ENCODE data around the gene RNASEH2B.

The RNASEH2B gene

DNA sequence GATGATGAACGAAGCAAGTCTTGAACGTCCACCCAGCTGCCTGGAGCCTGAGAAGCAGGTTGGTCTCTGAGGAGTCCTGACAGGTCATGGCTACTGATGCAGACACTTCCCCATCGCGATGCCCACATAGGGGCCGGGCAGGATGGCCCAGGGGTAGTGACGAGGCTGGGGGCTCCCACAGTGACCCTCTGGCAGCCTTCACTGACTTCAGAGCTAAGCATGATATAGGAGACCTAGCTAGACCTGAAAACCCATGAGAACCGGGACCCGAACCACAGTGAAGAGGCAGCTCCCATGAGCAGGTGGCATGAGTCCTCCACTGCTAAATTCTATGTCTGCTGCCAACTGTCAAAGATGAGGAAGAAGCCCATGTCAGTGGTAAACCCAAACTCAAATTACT lies 91.7 kb downstream of the RNASEH2B start:
- H3K27ac ChIP-seq, result no peak overlapping the region
- TF ChIP-seq, protein P1, sequence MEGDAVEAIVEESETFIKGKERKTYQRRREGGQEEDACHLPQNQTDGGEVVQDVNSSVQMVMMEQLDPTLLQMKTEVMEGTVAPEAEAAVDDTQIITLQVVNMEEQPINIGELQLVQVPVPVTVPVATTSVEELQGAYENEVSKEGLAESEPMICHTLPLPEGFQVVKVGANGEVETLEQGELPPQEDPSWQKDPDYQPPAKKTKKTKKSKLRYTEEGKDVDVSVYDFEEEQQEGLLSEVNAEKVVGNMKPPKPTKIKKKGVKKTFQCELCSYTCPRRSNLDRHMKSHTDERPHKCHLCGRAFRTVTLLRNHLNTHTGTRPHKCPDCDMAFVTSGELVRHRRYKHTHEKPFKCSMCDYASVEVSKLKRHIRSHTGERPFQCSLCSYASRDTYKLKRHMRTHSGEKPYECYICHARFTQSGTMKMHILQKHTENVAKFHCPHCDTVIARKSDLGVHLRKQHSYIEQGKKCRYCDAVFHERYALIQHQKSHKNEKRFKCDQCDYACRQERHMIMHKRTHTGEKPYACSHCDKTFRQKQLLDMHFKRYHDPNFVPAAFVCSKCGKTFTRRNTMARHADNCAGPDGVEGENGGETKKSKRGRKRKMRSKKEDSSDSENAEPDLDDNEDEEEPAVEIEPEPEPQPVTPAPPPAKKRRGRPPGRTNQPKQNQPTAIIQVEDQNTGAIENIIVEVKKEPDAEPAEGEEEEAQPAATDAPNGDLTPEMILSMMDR (conservative IDR thresholded peaks at IDR 0.05), result no peak
- no peak for TF ChIP-seq ZFX (IDR thresholded peaks at IDR 0.05)

DNA sequence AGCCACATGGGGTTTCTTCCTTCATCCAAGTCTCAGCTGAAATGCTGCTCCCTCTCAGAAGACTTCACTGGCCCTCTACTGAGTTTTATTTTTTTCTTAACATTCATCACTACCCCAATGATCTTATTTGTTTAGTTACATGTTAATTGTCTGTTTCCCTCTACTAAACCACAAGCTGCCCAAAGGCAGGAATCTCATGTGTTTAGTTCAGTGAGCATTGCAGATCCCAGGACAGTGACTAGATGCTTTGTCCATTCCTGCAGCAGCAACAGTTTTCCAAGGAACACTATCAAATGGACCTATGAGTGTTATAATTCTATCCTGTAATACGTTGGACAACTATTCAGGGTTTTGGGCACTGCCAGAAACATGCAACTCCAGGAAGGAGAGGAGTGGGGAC lies 93.1 kb downstream of the RNASEH2B start:
- no peak for TF ChIP-seq ZFX (IDR thresholded peaks at IDR 0.05)
- TF ChIP-seq, protein P1 (conservative IDR thresholded peaks at IDR 0.05), result no peak
- no peak overlapping the region for H3K27ac ChIP-seq

DNA sequence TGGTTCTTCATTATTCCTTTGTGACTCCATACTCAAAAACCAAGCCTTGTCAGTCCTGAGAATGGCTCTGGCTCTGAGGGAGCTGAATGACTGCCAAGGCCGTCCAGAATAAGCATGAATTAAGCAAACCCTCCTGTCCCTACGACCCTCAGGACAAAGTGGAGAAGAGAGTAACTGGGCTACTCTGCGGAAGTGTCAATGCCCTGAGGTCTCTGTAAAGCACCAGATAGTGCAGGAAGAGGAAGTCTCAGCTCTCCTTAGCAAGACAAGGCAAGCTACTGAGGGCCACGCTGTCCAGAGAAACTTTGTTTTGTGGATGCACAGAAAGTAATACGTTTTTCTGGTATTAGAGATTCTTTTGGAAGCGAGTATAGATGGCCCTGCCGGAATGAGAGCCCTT lies 94.1 kb downstream of the RNASEH2B start:
- no peak overlapping the region for H3K27ac ChIP-seq

DNA sequence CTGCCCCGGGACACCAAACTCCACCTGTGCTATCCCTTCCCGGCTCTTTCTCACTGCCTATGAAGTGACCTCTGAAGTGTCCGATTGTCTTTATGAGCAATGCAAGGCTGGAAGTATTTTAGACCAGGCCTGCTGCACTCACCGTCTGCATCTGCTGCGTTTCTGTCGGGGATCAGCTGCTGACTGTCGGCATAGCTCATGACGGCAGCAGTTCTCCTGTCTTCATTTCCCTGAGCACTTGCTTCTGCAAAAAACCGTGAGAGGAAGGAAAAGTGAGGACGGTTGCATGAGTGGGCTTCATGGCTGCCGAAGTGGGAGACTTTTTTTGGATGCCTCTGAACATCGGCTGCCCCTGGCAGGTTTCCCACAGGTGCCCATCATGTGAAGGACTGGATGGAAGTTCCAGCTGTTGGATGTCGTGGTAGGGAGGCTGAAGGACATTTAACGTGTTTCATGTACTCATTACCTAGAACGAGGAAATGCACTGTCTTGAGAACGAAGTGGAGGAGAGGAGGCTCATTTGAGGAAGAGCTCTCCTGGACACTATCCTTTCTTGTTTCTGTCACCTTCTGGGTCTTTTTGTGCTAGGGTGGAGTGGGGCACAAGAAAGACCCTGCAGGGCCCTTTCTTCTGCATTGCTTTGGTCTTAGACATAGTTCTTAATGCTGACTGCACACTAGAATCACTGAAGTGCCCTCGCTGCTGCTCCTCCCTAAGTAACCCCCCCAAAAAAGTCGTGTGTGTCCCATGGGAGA lies 94.7 kb downstream of the RNASEH2B start:
- no peak overlapping the region for H3K27ac ChIP-seq
- TF ChIP-seq, protein P1 (conservative IDR thresholded peaks at IDR 0.05), result no peak
- TF ChIP-seq ZFX (IDR thresholded peaks at IDR 0.05), result no peak

More for the DNA sequence above, 94.1 kb downstream of the RNASEH2B start:
- TF ChIP-seq, protein P1 (conservative IDR thresholded peaks at IDR 0.05), result no peak
- no peak for TF ChIP-seq ZFX (IDR thresholded peaks at IDR 0.05)

DNA sequence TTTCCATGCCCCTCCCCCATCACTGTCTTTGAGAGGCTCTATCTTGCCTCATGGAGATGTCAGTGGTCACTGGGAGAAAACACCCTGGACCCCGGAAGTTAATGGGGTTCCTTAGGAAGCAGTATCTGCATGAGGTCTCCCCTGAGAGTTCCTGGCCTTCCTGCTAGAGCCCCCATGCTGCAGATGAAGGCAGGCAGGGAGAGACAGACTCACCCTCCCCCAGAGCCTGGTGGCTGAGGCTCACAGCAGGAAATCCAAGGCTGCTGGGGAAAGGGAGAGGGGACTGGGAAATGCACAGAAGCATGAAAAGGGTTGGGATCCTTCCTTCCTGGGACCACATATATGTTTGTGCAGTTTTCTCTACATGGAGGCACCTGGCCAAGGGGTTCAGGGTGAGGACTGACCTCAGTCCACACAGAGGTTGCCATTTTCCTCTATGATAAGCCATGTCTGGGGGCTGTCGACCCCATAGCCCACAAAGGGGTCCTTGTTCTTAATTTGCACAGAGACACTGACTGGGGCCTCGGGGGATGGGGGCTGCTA lies 95.4 kb downstream of the RNASEH2B start:
- H3K27ac ChIP-seq, result no peak overlapping the region
- TF ChIP-seq, protein P1 (conservative IDR thresholded peaks at IDR 0.05), result no peak
- no peak for TF ChIP-seq ZFX (IDR thresholded peaks at IDR 0.05)

DNA sequence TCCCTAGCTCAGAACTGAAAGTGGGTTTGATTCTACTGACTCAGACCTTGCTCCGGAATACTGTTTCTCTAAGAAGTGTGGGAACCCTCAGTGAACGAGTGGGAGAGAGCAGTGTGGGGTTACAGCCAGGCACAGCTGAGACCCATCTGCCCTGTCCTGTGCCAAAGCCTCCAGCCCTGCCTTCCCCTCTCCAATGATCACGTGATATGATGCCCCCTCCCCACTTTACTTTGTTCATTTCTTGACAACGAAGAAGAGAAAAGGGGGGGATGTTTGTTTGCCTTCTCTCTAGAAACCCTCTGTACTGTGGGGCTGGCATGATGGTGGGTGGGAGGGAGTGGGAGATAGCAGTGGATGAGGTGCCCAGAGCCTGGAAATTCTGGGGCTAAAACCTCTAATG lies 96.0 kb downstream of the RNASEH2B start:
- TF ChIP-seq, protein P1 (conservative IDR thresholded peaks at IDR 0.05), result no peak
- no peak for TF ChIP-seq ZFX (IDR thresholded peaks at IDR 0.05)
- H3K27ac ChIP-seq, result no peak overlapping the region
